Measurements from ENCODE around the gene APBA1.

APBA1 gene

DNA sequence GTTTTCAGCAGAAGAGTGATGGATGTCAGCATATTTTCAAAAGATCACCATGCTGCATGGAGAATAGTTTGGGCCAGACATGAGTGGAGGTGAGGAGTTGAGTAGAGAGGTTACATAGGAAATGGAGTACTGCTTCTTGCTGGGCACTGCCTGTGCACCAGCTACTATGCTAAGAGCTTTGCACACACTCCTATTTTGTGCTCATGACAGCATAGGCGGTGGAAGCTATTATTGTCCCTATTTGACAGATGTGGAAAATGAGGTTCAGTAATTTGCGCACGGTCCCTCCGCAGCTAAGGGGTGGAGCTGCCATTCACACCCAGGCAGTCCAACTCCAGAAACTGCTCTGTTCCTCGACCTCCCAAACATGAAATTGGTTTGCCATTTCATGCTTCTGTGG, 279.3 kb downstream of the APBA1 start:
- no peak for DNase-seq

DNA sequence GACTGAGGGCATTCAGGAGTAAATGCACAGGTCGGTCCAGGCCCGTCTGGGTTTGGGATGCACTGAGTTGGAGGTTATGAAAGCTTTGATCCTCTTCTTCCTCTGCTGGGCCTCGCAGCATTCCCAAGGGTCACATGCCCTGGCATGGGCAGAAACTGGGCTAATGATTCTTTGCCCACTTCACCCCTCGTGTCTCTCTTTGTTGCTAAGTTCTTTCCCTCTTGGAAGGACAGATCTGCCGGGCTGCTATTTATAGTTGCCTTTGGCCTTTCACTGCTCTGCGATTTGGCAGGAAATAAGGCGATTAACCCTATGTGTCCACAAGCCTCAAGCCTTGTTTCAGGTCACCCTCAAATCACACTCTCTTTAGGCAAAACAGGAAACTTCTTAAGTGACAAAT, 280.2 kb downstream of the APBA1 start:
- DNase-seq = no peak

DNA sequence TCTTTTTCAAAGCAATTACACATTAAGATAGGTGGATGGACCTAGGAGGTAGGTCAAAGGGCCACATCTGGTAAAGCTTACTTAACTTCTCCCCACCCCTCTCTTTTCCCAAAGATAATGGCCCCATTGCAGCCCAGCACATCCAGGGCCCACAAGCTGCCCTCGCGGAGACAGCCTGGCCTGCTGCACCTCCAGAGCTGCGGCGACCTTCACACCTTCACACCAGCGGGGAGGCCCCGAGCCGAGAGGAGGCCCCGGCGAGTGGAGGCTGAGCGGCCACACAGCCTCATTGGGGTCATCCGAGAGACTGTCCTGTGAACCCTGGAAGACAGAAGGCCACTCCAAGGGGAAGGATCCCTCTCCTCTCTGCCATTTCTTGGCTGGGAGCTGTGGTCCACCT, 280.7 kb downstream of the APBA1 start:
- DNase-seq = no peak

GRCh38 chr9:69389437-69389995, 282.7 kb downstream of the APBA1 start:
- no peak for DNase-seq

- no peak for DNase-seq
Measured at GRCh38 chr9:69388596-69388995, 283.6 kb downstream of the APBA1 start.

- no peak for DNase-seq
Measured at GRCh38 chr9:69386651-69387050, 285.5 kb downstream of the APBA1 start.

DNA sequence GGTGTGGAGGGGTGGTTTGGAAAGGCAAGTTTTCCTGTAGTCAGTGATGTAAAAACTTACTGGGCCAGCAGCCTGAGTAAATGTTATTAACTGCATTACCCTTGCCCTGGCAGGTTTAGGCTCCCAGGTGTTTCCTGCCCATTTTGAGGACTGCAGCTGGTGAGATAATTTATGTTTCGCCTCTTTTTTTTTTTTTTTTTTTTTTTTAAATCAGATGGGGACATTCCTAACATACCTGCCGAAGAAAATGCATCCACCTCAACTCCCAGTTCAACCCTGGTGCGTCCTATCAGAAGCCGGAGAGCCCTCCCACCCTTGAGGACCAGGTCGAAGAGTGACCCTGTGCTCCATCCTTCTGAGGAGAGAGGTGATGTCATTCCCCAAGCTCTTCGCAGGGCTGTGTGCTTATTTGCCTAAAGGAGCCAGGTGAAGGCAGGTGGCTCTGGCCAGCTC, 286.6 kb downstream of the APBA1 start:
- DNase-seq = no peak

GRCh38 chr9:69382135-69382534, 290.0 kb downstream of the APBA1 start:
- DNase-seq = no peak

GRCh38 chr9:69380811-69381210, 291.4 kb downstream of the APBA1 start:
- no peak for DNase-seq

- no peak for DNase-seq
Measured at GRCh38 chr9:69380301-69380700, 291.9 kb downstream of the APBA1 start.

GRCh38 chr9:69379270-69379982, 292.7 kb downstream of the APBA1 start:
- DNase-seq = no peak

- DNase-seq = no peak
Measured at GRCh38 chr9:69377981-69378380, 294.2 kb downstream of the APBA1 start.
